ENCODE results near the gene HIGD1C.

Gene HIGD1C

GRCh38 chr12:50990791-50991190 lies 38.4 kb downstream of the HIGD1C start:
- TF ChIP-seq, protein P1, sequence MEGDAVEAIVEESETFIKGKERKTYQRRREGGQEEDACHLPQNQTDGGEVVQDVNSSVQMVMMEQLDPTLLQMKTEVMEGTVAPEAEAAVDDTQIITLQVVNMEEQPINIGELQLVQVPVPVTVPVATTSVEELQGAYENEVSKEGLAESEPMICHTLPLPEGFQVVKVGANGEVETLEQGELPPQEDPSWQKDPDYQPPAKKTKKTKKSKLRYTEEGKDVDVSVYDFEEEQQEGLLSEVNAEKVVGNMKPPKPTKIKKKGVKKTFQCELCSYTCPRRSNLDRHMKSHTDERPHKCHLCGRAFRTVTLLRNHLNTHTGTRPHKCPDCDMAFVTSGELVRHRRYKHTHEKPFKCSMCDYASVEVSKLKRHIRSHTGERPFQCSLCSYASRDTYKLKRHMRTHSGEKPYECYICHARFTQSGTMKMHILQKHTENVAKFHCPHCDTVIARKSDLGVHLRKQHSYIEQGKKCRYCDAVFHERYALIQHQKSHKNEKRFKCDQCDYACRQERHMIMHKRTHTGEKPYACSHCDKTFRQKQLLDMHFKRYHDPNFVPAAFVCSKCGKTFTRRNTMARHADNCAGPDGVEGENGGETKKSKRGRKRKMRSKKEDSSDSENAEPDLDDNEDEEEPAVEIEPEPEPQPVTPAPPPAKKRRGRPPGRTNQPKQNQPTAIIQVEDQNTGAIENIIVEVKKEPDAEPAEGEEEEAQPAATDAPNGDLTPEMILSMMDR (IDR thresholded peaks at IDR 0.05; ENCODE audit: low read depth, low read length, missing control alignments), result no peak
- DNase-seq (ENCODE audit: extremely low read depth, low read depth), result no peak
- no peak overlapping the region for H3K4me3 ChIP-seq (replicated peaks; ENCODE audit: low read depth, low read length)

- no peak overlapping the region for H3K4me3 ChIP-seq (replicated peaks; ENCODE audit: low read depth, low read length)
- TF ChIP-seq, protein P1 (IDR thresholded peaks at IDR 0.05; ENCODE audit: low read depth, low read length, missing control alignments), result no peak
- DNase-seq (ENCODE audit: extremely low read depth, low read depth), result no peak
These were observed 38.9 kb downstream of the HIGD1C start for GRCh38 chr12:50991291-50991690.

DNA sequence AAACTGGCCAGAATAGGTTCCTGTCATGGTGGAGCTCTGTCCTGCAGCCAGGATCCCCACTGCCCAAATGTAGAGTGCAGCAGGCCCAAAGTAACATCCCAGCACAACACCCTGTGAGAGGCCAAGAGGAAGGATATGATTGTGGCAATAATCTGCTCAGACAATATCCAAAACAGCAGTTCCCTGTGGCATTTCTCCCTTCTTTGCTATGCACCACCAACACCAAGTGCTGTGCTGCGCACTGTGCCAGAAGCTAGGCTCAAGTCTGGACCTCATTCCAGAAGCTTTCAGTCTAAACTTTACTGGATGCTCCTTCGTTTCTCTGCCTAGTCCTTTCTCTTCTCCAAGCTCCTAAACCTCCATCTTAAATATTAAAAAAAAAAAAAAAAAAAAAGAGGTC lies 40.5 kb downstream of the HIGD1C start:
- H3K4me3 ChIP-seq (replicated peaks; ENCODE audit: low read depth, low read length), result no peak overlapping the region
- DNase-seq (ENCODE audit: extremely low read depth, low read depth), result no peak
- TF ChIP-seq, protein P1 (IDR thresholded peaks at IDR 0.05; ENCODE audit: low read depth, low read length, missing control alignments), result no peak

- no peak for DNase-seq (ENCODE audit: extremely low read depth, low read depth)
- no peak overlapping the region for H3K4me3 ChIP-seq (replicated peaks; ENCODE audit: low read depth, low read length)
- TF ChIP-seq, protein P1 (IDR thresholded peaks at IDR 0.05; ENCODE audit: low read depth, low read length, missing control alignments), result no peak
These were observed 46.7 kb downstream of the HIGD1C start for GRCh38 chr12:50999093-50999492.

- H3K4me3 ChIP-seq (replicated peaks; ENCODE audit: low read depth, low read length), result no peak overlapping the region
- DNase-seq (ENCODE audit: extremely low read depth, low read depth), result no peak
- TF ChIP-seq, protein P1 (IDR thresholded peaks at IDR 0.05; ENCODE audit: low read depth, low read length, missing control alignments), result no peak
These were observed 47.9 kb downstream of the HIGD1C start for GRCh38 chr12:51000245-51000644.

DNA sequence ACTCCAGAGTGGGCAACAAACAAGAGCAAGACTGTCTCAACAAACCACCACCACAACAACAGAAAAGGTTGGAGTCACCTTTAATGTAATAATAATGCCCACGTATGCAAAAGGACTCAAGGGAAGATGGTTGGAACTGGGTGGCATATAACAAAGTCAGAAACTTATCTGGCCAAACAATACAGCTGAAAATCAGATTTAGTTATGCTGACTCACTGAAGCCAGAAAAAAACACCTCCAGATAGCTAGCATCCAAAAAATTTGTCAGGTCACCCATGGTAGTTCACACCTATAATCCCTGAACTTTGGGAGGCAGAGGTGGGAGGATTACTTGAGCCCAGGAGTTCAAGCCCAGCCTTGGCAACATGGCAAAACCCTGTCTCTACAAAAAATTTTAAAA lies 49.5 kb downstream of the HIGD1C start:
- TF ChIP-seq, protein P1 (IDR thresholded peaks at IDR 0.05; ENCODE audit: low read depth, low read length, missing control alignments), result no peak

DNA sequence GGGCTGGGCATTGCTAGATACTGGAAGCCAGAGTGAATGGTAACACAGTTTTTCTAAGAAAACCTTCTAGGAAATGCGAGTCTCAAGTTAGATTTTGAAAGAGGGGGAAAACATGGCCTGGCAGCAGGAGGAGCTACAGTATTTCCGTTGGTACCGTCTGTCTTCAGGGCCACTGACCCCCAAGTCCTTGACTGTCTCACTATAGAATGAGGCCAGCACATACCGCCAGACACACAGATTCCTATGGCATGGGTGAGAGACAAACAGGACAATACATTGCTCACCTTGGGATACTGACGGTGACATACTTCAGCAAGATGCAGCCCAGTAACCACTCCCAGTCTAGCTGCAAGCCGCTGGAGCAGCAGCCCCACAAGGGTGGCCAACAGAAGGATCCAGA lies 52.2 kb downstream of the HIGD1C start:
- TF ChIP-seq, protein P1 (IDR thresholded peaks at IDR 0.05; ENCODE audit: low read depth, low read length, missing control alignments), result no peak
- no peak for DNase-seq (ENCODE audit: extremely low read depth, low read depth)
- no peak overlapping the region for H3K4me3 ChIP-seq (replicated peaks; ENCODE audit: low read depth, low read length)

More for the DNA sequence above, 49.5 kb downstream of the HIGD1C start:
- H3K4me3 ChIP-seq (replicated peaks; ENCODE audit: low read depth, low read length), result no peak overlapping the region
- DNase-seq (ENCODE audit: extremely low read depth, low read depth), result no peak
